ENCODE results near the gene TRPC6. TPM values are rescaled to one million over a fixed set of nuclear protein-coding genes. Genes with fewer than 3 reads are reported as not detected.

The TRPC6 gene
- total RNA-seq, 2 experiments from 2014 or later = not detected

DNA sequence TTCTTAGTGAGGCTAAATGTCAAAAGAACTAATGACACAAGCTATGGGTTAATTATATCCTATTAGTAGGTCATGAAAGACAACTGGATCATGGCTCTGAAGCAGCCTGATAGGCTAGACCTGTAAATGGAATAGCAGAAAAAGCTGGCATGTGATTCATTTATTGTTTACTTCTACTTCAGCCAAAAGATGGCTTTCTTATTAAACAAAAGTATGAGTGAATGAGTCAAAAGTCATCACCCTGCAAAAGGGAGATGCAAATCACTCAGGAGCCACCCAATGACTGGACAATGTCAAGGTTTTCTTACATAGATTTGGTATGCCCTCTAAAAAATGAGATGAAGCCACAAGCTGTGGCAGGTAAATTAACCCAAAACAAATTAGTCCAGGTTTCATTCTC is 138.0 kb downstream of the TRPC6 start:
- no peak overlapping the region for H3K4me3 ChIP-seq (ENCODE audit: low read length)
- no peak overlapping the region for H3K27ac ChIP-seq (ENCODE audit: low read depth in 1 of 2, low read length in 2 of 2)
- no peaks in the 10 kb centered on the region for H3K4me1 ChIP-seq (ENCODE audit: insufficient read depth, low read length)
- H3K4me1 Mint-ChIP-seq (ENCODE audit: low read depth) = no peaks in the 10 kb centered on the region
- no peak overlapping the region for H3K27ac Mint-ChIP-seq
- H3K9me3 ChIP-seq (ENCODE audit: control insufficient read depth in 1 of 2, insufficient read depth in 1 of 2, low read length in 2 of 2) = no peaks in the 10 kb centered on the region
- no peak overlapping the region for H3K4me3 Mint-ChIP-seq
- H3K36me3 ChIP-seq (ENCODE audit: insufficient read depth, low read length) = no peaks in the 10 kb centered on the region
- intact Hi-C loops (cut with DNase I, micrococcal nuclease) = no loop called here
- no peak for ATAC-seq (ENCODE audit: poor library complexity)
- H3K36me3 Mint-ChIP-seq (ENCODE audit: low read depth) = no peaks in the 10 kb centered on the region
- CTCF ChIA-PET = no interaction called here
- TF ChIP-seq CTCF (IDR thresholded peaks at IDR 0.05) = no peak
- H3K9me3 Mint-ChIP-seq = no peaks in the 10 kb centered on the region
- H3K27me3 Mint-ChIP-seq = no peaks in the 10 kb centered on the region
- POLR2A ChIA-PET = no interaction called here
- DNase-seq = no peak
- no peaks in the 10 kb centered on the region for H3K27me3 ChIP-seq (ENCODE audit: control insufficient read depth in 1 of 2, insufficient read depth in 2 of 2, low read length in 2 of 2)

GRCh38 chr11:101444851-101445250 is 139.0 kb downstream of the TRPC6 start:
- POLR2A ChIA-PET = no interaction called here
- DNase-seq = no peak
- H3K27ac Mint-ChIP-seq = no peak overlapping the region
- intact Hi-C loops (cut with DNase I, micrococcal nuclease) = no loop called here
- peaks cover 2% of the 10 kb centered on the region for H3K9me3 Mint-ChIP-seq
- H3K4me3 ChIP-seq (ENCODE audit: low read length) = no peak overlapping the region
- no peaks in the 10 kb centered on the region for H3K36me3 Mint-ChIP-seq (ENCODE audit: low read depth)
- H3K27me3 Mint-ChIP-seq = no peaks in the 10 kb centered on the region
- ATAC-seq (ENCODE audit: poor library complexity) = no peak
- H3K27me3 ChIP-seq (ENCODE audit: control insufficient read depth in 1 of 2, insufficient read depth in 2 of 2, low read length in 2 of 2) = no peaks in the 10 kb centered on the region
- H3K27ac ChIP-seq (ENCODE audit: low read depth in 1 of 2, low read length in 2 of 2) = no peak overlapping the region
- H3K4me1 Mint-ChIP-seq (ENCODE audit: low read depth) = no peaks in the 10 kb centered on the region
- no peak for TF ChIP-seq CTCF (IDR thresholded peaks at IDR 0.05)
- CTCF ChIA-PET = no interaction called here
- H3K4me1 ChIP-seq (ENCODE audit: insufficient read depth, low read length) = no peaks in the 10 kb centered on the region
- no peak overlapping the region for H3K4me3 Mint-ChIP-seq
- peaks cover 0 to 4% of the 10 kb centered on the region in 2 experiments for H3K9me3 ChIP-seq (ENCODE audit: control insufficient read depth in 1 of 2, insufficient read depth in 1 of 2, low read length in 2 of 2)
- H3K36me3 ChIP-seq (ENCODE audit: insufficient read depth, low read length) = no peaks in the 10 kb centered on the region

DNA sequence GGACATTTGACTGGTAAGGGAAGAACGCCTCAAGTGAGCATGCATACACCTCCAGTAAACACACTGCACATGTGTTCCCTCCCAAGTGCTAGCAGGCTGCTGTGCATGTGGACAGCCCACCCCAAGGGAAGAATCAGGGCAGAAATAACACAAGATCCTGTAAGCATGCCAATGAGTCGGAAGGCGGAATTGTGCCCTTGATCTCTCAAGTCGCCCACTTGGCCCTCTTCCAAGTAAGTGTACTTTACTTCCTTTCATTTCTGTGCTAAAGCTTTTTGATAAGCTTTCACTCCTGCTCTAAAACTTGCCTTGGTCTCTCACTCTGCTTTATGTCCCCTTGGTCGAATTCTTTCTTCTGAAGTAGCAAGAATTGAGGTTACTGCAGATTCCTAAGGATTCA is 139.6 kb downstream of the TRPC6 start:
- H3K27me3 ChIP-seq (ENCODE audit: control insufficient read depth in 1 of 2, insufficient read depth in 2 of 2, low read length in 2 of 2) = no peaks in the 10 kb centered on the region
- intact Hi-C loops (cut with DNase I, micrococcal nuclease) = no loop called here
- ATAC-seq (ENCODE audit: poor library complexity) (no peak), DNase-seq (no peak)
- CTCF ChIA-PET = no interaction called here
- H3K9me3 ChIP-seq (ENCODE audit: control insufficient read depth in 1 of 2, insufficient read depth in 1 of 2, low read length in 2 of 2) = peaks cover 0 to 4% of the 10 kb centered on the region in 2 experiments
- POLR2A ChIA-PET = no interaction called here
- H3K36me3 ChIP-seq (ENCODE audit: insufficient read depth, low read length) = no peaks in the 10 kb centered on the region
- H3K9me3 Mint-ChIP-seq = peaks cover 4% of the 10 kb centered on the region
- H3K4me3 Mint-ChIP-seq = no peak overlapping the region
- H3K27me3 Mint-ChIP-seq = no peaks in the 10 kb centered on the region
- H3K27ac Mint-ChIP-seq = no peak overlapping the region
- no peaks in the 10 kb centered on the region for H3K4me1 Mint-ChIP-seq (ENCODE audit: low read depth)
- no peaks in the 10 kb centered on the region for H3K36me3 Mint-ChIP-seq (ENCODE audit: low read depth)
- TF ChIP-seq CTCF (IDR thresholded peaks at IDR 0.05) = no peak
- no peaks in the 10 kb centered on the region for H3K4me1 ChIP-seq (ENCODE audit: insufficient read depth, low read length)
- no peak overlapping the region for H3K4me3 ChIP-seq (ENCODE audit: low read length)
- no peak overlapping the region for H3K27ac ChIP-seq (ENCODE audit: low read depth in 1 of 2, low read length in 2 of 2)
